ENCODE measurements around the gene HTR6.

- TF ChIP-seq SIN3A (IDR thresholded peaks at IDR 0.05; ENCODE audit: borderline replicate concordance, insufficient read depth, low read length) (no peak), TAF1 (IDR thresholded peaks at IDR 0.05; ENCODE audit: borderline replicate concordance, insufficient read depth, low read length) (no peak), POLR2AphosphoS5 (IDR thresholded peaks at IDR 0.05; ENCODE audit: low read depth, low read length) (no peak), REST (IDR thresholded peaks at IDR 0.05; ENCODE audit: insufficient read depth in 1 of 2, low read depth in 2 of 2, low read length in 2 of 2) (no peak), FOXP2 (optimal IDR thresholded peaks at IDR 0.05; ENCODE audit: borderline replicate concordance, extremely low read depth, extremely low read length, insufficient read depth) (no peak)
Observed at GRCh38 chr1:19690342-19690741, 25.7 kb downstream of the HTR6 start.

All from PFSK-1 (cell line).